GM19328 (cell line): ENCODE measurements around the gene TENM3.

Source experiments
- ATAC-seq: cut with Tn5 transposase; IDR thresholded peaks from one replicate; pipeline ENCODE4 v1.9.1; 2021; ENCODE audit warnings: mild to moderate bottlenecking, moderate library complexity; ENCODE audit not compliant: unreplicated experiment

TENM3 gene

GRCh38 chr4:182756161-182756690 is 513.0 kb downstream of the TENM3 start:
- ATAC-seq, result no peak

GRCh38 chr4:182758273-182758672 is 515.1 kb downstream of the TENM3 start:
- no peak for ATAC-seq

GRCh38 chr4:182760551-182761043 is 517.4 kb downstream of the TENM3 start:
- no peak for ATAC-seq

GRCh38 chr4:182764137-182764536 is 520.9 kb downstream of the TENM3 start:
- ATAC-seq, result no peak

GRCh38 chr4:182764642-182765041 is 521.4 kb downstream of the TENM3 start:
- no peak for ATAC-seq

GRCh38 chr4:182765987-182766856 is 523.0 kb downstream of the TENM3 start:
- no peak for ATAC-seq

- no peak for ATAC-seq
Measured at GRCh38 chr4:182766857-182767250, 523.7 kb downstream of the TENM3 start.

GRCh38 chr4:182768838-182769237 is 525.6 kb downstream of the TENM3 start:
- ATAC-seq, result no peak

- no peak for ATAC-seq
Measured at GRCh38 chr4:182770259-182770995, 527.2 kb downstream of the TENM3 start.

- ATAC-seq, result no peak
Measured at GRCh38 chr4:182770996-182771514, 527.9 kb downstream of the TENM3 start.

- no peak for ATAC-seq
Measured at GRCh38 chr4:182775075-182775474, 531.9 kb downstream of the TENM3 start.

GRCh38 chr4:182776376-182777105 is 533.3 kb downstream of the TENM3 start:
- ATAC-seq, result no peak

GRCh38 chr4:182778222-182778982 is 535.2 kb downstream of the TENM3 start:
- no peak for ATAC-seq

- ATAC-seq, result no peak
Measured at GRCh38 chr4:182786991-182787390, 543.8 kb downstream of the TENM3 start.

GRCh38 chr4:182788201-182788600 is 545.0 kb downstream of the TENM3 start:
- ATAC-seq, result no peak

- no peak for ATAC-seq
Measured at GRCh38 chr4:182789529-182789928, 546.3 kb downstream of the TENM3 start.

- no peak for ATAC-seq
Measured at GRCh38 chr4:182795446-182796238, 552.4 kb downstream of the TENM3 start.

GRCh38 chr4:182799515-182800215 is 556.5 kb downstream of the TENM3 start:
- ATAC-seq, result no peak

- ATAC-seq, result no peak
Measured at GRCh38 chr4:182800216-182800515, 557.0 kb downstream of the TENM3 start.
